BLaER1 (cell line): ENCODE data around the gene INHBE.

Experiments
- H3K27ac ChIP-seq: shearing (Covaris generic); formaldehyde crosslinking; 2 replicates; pipeline ENCODE4 v1.8.1; 2022
- H3K27me3 ChIP-seq: shearing (Covaris generic); formaldehyde crosslinking; 2 replicates; pipeline ENCODE4 v1.8.1; 2022
- H3K36me3 ChIP-seq: shearing (Covaris generic); formaldehyde crosslinking; 2 replicates; pipeline ENCODE4 v1.8.1; 2022
- H3K4me1 ChIP-seq: shearing (Covaris generic); formaldehyde crosslinking; 2 replicates; pipeline ENCODE4 v1.8.1; 2022
- H3K4me2 ChIP-seq: shearing (Covaris generic); formaldehyde crosslinking; 2 replicates; pipeline ENCODE4 v1.8.1; 2022
- H3K4me3 ChIP-seq: shearing (Covaris generic); formaldehyde crosslinking; 2 replicates; pipeline ENCODE4 v1.8.1; 2022
- H3K9ac ChIP-seq: shearing (Covaris generic); formaldehyde crosslinking; 2 replicates; pipeline ENCODE4 v1.8.1; 2022
- H3K9me3 ChIP-seq: shearing (Covaris generic); formaldehyde crosslinking; 2 replicates; pipeline ENCODE4 v1.8.1; 2022
- H4K20me1 ChIP-seq: shearing (Covaris generic); formaldehyde crosslinking; 2 replicates; pipeline ENCODE4 v1.8.1; 2022
- Cebpa-rat ChIP-seq: shearing (Covaris generic); IDR thresholded peaks from 2 replicates; pipeline ENCODE4 v1.8.1; 2022

INHBE gene

GRCh38 chr12:57451233-57451778 is 3.8 kb upstream of the INHBE start:
- H3K4me3 ChIP-seq, result no peak overlapping the region
- peaks cover 54% of the 10 kb centered on the region for H3K4me1 ChIP-seq
- no peaks in the 10 kb centered on the region for H3K36me3 ChIP-seq
- H3K9me3 ChIP-seq, result no peaks in the 10 kb centered on the region
- H3K4me2 ChIP-seq, result peak overlapping the region; percentile 81
- H4K20me1 ChIP-seq, result no peaks in the 10 kb centered on the region
- H3K27me3 ChIP-seq, result no peaks in the 10 kb centered on the region
- H3K9ac ChIP-seq, result no peak overlapping the region
- TF ChIP-seq Cebpa-rat, result no peak
- H3K27ac ChIP-seq, result 0 out of 2 replicates have a peak overlapping the region, but pooled peaks have one; percentile 18

- Histone ChIP-seq H3K4me1 (peaks cover 61% of the 10 kb centered on the region), H3K4me2 (peak overlapping the region; percentile 81), H4K20me1 (no peaks in the 10 kb centered on the region), H3K27ac (peak overlapping the region; percentile 69), H3K36me3 (no peaks in the 10 kb centered on the region), H3K27me3 (no peaks in the 10 kb centered on the region), H3K9me3 (no peaks in the 10 kb centered on the region), H3K4me3 (no peak overlapping the region), H3K9ac (peak overlapping the region; percentile 38; the same call in 1 of the 2 replicates)
- TF ChIP-seq Cebpa-rat, result no peak
Observed at GRCh38 chr12:57452181-57452936, 2.7 kb upstream of the INHBE start.

GRCh38 chr12:57452937-57453509 is 2.1 kb upstream of the INHBE start:
- peak overlapping the region; percentile 81 for H3K4me2 ChIP-seq
- no peak for TF ChIP-seq Cebpa-rat
- H3K4me1 ChIP-seq, result peaks cover 66% of the 10 kb centered on the region
- no peaks in the 10 kb centered on the region for H3K27me3 ChIP-seq
- no peak overlapping the region for H3K4me3 ChIP-seq
- H3K27ac ChIP-seq, result peak overlapping the region; percentile 69
- H3K9ac ChIP-seq, result 0 out of 2 replicates have a peak overlapping the region, but pooled peaks have one; percentile 38
- no peaks in the 10 kb centered on the region for H3K36me3 ChIP-seq
- no peaks in the 10 kb centered on the region for H3K9me3 ChIP-seq
- H4K20me1 ChIP-seq, result no peaks in the 10 kb centered on the region

GRCh38 chr12:57454213-57454565 is 918 bp upstream of the INHBE start:
- Histone ChIP-seq H3K9ac (0 out of 2 replicates have a peak overlapping the region, but pooled peaks have one; percentile 49), H3K36me3 (no peaks in the 10 kb centered on the region), H4K20me1 (no peaks in the 10 kb centered on the region), H3K27me3 (no peaks in the 10 kb centered on the region), H3K4me1 (peaks cover 74% of the 10 kb centered on the region), H3K4me2 (peak overlapping the region; percentile 59), H3K27ac (peak overlapping the region; percentile 69), H3K9me3 (no peaks in the 10 kb centered on the region), H3K4me3 (no peak overlapping the region)
- no peak; the same call in 1 of the 2 replicates for TF ChIP-seq Cebpa-rat

- TF ChIP-seq Cebpa-rat, result no peak
- peak overlapping the region; percentile 69 for H3K27ac ChIP-seq
- no peaks in the 10 kb centered on the region for H3K36me3 ChIP-seq
- no peaks in the 10 kb centered on the region for H3K9me3 ChIP-seq
- peak overlapping the region; percentile 59 for H3K4me2 ChIP-seq
- H3K4me1 ChIP-seq, result peaks cover 78% of the 10 kb centered on the region
- H4K20me1 ChIP-seq, result no peaks in the 10 kb centered on the region
- H3K4me3 ChIP-seq, result peak overlapping the region; percentile 35; the same call in 1 of the 2 replicates
- H3K9ac ChIP-seq, result peak overlapping the region; percentile 42
- peaks cover 5% of the 10 kb centered on the region; the same call in 1 of the 2 replicates for H3K27me3 ChIP-seq
Observed at GRCh38 chr12:57455374-57456144, 452 bp downstream of the INHBE start.

- Histone ChIP-seq H3K4me1 (peaks cover 82% of the 10 kb centered on the region), H4K20me1 (peaks cover 6% of the 10 kb centered on the region), H3K9ac (0 out of 2 replicates have a peak overlapping the region, but pooled peaks have one; percentile 42), H3K36me3 (no peaks in the 10 kb centered on the region), H3K9me3 (no peaks in the 10 kb centered on the region), H3K27ac (peak overlapping the region; percentile 18; the same call in 1 of the 2 replicates), H3K4me3 (peak overlapping the region; percentile 35; the same call in 1 of the 2 replicates), H3K4me2 (peak overlapping the region; percentile 59), H3K27me3 (peaks cover 12% of the 10 kb centered on the region)
- TF ChIP-seq Cebpa-rat, result no peak
Observed at GRCh38 chr12:57456145-57456700, 1.1 kb downstream of the INHBE start.

- no peak for TF ChIP-seq Cebpa-rat
- no peaks in the 10 kb centered on the region for H3K36me3 ChIP-seq
- H3K9ac ChIP-seq, result no peak overlapping the region
- H3K9me3 ChIP-seq, result no peaks in the 10 kb centered on the region
- peak overlapping the region; percentile 59; the same call in 1 of the 2 replicates for H3K4me2 ChIP-seq
- H3K27me3 ChIP-seq, result peaks cover 17% of the 10 kb centered on the region
- H3K4me1 ChIP-seq, result peaks cover 77% of the 10 kb centered on the region
- no peak overlapping the region for H3K4me3 ChIP-seq
- H4K20me1 ChIP-seq, result peaks cover 7% of the 10 kb centered on the region
- H3K27ac ChIP-seq, result no peak overlapping the region
Observed at GRCh38 chr12:57456737-57457490, 1.8 kb downstream of the INHBE start.

GRCh38 chr12:57458665-57459054 is 3.6 kb downstream of the INHBE start:
- Histone ChIP-seq H3K4me2 (peak overlapping the region; percentile 79), H3K4me3 (peak overlapping the region; percentile 70), H3K27me3 (peaks cover 20% of the 10 kb centered on the region), H3K27ac (peak overlapping the region; percentile 77), H3K4me1 (peaks cover 69% of the 10 kb centered on the region), H4K20me1 (peaks cover 7% of the 10 kb centered on the region), H3K9me3 (no peaks in the 10 kb centered on the region), H3K9ac (peak overlapping the region; percentile 72), H3K36me3 (no peaks in the 10 kb centered on the region)
- TF ChIP-seq Cebpa-rat, result no peak
